ENCODE data around the gene CFAP299. TPM values are rescaled to one million over a fixed set of nuclear protein-coding genes. Genes with fewer than 3 reads are reported as not detected.

Gene CFAP299
- total RNA-seq, 4 donors from 2014 or later: not detected

DNA sequence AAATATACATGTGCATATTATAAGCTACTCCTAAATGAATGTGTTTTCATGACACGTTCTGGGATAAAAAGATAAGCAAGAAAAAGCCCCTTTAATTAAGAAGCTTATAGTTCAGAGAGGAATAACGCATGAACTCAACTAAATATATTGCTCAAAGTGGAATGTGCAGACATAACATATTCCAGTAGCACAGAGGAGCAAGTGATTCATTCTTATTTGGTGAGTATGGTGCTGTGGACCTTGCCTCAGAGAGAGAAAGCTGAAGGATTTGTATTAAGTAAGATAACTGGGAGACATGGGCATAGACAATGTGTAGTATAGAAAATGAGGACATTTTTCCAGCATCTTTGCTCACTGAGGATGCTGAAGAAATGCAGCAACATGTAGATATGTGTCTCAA lies 76.8 kb downstream of the CFAP299 start:
- Histone ChIP-seq H3K27me3 (no peaks in the 10 kb centered on the region), H3K4me1 (no peaks in the 10 kb centered on the region), H3K36me3 (no peaks in the 10 kb centered on the region), H3K27ac (no peak overlapping the region), H3K4me3 (no peak overlapping the region), H3K9me3 (no peaks in the 10 kb centered on the region)
- no peak for DNase-seq (ENCODE audit: low spot score in 2 of 2)
- TF ChIP-seq, protein P1, sequence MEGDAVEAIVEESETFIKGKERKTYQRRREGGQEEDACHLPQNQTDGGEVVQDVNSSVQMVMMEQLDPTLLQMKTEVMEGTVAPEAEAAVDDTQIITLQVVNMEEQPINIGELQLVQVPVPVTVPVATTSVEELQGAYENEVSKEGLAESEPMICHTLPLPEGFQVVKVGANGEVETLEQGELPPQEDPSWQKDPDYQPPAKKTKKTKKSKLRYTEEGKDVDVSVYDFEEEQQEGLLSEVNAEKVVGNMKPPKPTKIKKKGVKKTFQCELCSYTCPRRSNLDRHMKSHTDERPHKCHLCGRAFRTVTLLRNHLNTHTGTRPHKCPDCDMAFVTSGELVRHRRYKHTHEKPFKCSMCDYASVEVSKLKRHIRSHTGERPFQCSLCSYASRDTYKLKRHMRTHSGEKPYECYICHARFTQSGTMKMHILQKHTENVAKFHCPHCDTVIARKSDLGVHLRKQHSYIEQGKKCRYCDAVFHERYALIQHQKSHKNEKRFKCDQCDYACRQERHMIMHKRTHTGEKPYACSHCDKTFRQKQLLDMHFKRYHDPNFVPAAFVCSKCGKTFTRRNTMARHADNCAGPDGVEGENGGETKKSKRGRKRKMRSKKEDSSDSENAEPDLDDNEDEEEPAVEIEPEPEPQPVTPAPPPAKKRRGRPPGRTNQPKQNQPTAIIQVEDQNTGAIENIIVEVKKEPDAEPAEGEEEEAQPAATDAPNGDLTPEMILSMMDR (IDR thresholded peaks at IDR 0.05): no peak
- TF ChIP-seq POLR2AphosphoS5 (IDR thresholded peaks at IDR 0.05): no peak
- TF ChIP-seq EP300 (IDR thresholded peaks at IDR 0.05): no peak
- no peak for TF ChIP-seq POLR2A (IDR thresholded peaks at IDR 0.05)
- 80% methylated on average over 2 of the region's 2 CpGs for WGBS

DNA sequence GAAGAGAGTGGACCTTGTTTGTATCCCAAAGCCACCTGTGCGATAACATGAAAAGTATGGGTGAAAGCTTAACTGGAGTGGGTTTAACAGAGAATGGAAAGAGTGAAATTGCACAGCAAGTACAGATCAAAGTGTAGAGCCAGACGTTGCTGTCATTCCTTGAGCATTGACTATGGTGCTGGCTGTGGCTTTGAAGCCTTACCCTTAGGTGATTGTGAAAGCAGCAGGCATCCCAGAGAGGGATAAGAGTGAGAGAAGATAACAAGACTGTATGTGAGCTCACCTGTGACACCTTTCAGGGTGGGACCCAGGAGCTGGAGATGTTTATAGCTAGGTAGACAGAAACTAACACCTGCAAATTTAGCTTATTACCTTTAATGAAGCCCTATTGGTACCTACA lies 77.6 kb downstream of the CFAP299 start:
- H3K36me3 ChIP-seq: no peaks in the 10 kb centered on the region
- 13% methylated on average over 2 of the region's 2 CpGs for WGBS
- no peaks in the 10 kb centered on the region for H3K27me3 ChIP-seq
- no peak for TF ChIP-seq EP300 (IDR thresholded peaks at IDR 0.05)
- TF ChIP-seq POLR2A (IDR thresholded peaks at IDR 0.05): no peak
- TF ChIP-seq, protein P1 (IDR thresholded peaks at IDR 0.05): no peak
- TF ChIP-seq POLR2AphosphoS5 (IDR thresholded peaks at IDR 0.05): no peak
- H3K4me3 ChIP-seq: no peak overlapping the region
- no peak overlapping the region for H3K27ac ChIP-seq
- DNase-seq (ENCODE audit: low spot score in 2 of 2): no peak
- H3K9me3 ChIP-seq: no peaks in the 10 kb centered on the region
- H3K4me1 ChIP-seq: no peaks in the 10 kb centered on the region

DNA sequence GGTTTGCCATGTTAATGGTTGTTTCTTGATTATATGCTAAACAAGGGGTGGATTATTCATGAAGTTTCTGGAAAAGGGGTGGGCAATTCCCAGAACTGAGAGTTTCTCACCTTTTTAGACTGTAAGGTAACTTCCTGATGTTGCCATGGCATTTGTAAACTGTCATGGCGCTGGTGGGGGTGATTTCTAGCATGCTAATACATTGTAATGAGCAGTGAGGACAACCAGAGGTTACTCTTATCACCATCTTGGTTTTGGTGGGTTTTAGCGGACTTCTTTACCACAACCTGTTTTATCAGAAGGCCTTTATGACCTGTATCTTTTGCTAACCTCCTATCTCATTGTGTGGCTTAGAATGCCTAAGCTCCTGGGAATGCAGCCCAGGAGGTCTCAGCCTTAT lies 81.5 kb downstream of the CFAP299 start:
- no peak overlapping the region for H3K4me3 ChIP-seq
- H3K36me3 ChIP-seq: no peaks in the 10 kb centered on the region
- H3K27me3 ChIP-seq: no peaks in the 10 kb centered on the region
- no peak overlapping the region for H3K27ac ChIP-seq
- no peak for DNase-seq (ENCODE audit: low spot score in 2 of 2)
- no peak for TF ChIP-seq EP300 (IDR thresholded peaks at IDR 0.05)
- TF ChIP-seq, protein P1 (IDR thresholded peaks at IDR 0.05): no peak
- TF ChIP-seq POLR2A (IDR thresholded peaks at IDR 0.05): no peak
- TF ChIP-seq POLR2AphosphoS5 (IDR thresholded peaks at IDR 0.05): no peak
- H3K9me3 ChIP-seq: no peaks in the 10 kb centered on the region
- WGBS: 94% methylated on average over 2 of the region's 2 CpGs
- no peaks in the 10 kb centered on the region for H3K4me1 ChIP-seq

DNA sequence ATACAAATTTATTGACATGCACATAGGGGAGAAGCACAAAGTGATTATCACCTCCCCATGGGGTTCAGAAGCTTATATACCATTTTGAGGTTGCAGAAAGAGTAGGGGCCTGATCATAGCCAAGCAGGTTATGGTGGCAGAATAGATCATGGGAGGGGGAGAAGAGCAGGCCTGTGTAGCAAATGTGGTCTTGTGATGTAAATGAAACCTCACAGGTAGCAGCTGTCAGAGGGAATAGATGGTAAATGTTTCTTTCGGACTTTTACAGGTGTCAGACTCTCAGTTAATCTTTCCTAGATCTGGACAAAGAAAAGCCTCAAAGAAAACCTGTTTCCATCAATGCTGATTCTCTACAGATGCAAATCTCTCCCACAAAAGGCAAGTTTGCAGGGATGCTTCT lies 84.4 kb downstream of the CFAP299 start:
- TF ChIP-seq POLR2AphosphoS5 (IDR thresholded peaks at IDR 0.05): no peak
- TF ChIP-seq EP300 (IDR thresholded peaks at IDR 0.05): no peak
- TF ChIP-seq, protein P1 (IDR thresholded peaks at IDR 0.05): no peak
- TF ChIP-seq POLR2A (IDR thresholded peaks at IDR 0.05): no peak
- Histone ChIP-seq H3K4me3 (no peak overlapping the region), H3K9me3 (no peaks in the 10 kb centered on the region), H3K4me1 (no peaks in the 10 kb centered on the region), H3K27ac (no peak overlapping the region), H3K36me3 (no peaks in the 10 kb centered on the region), H3K27me3 (no peaks in the 10 kb centered on the region)
- DNase-seq (ENCODE audit: low spot score in 2 of 2): no peak
- 64% methylated on average over 1 of the region's 1 CpG for WGBS

DNA sequence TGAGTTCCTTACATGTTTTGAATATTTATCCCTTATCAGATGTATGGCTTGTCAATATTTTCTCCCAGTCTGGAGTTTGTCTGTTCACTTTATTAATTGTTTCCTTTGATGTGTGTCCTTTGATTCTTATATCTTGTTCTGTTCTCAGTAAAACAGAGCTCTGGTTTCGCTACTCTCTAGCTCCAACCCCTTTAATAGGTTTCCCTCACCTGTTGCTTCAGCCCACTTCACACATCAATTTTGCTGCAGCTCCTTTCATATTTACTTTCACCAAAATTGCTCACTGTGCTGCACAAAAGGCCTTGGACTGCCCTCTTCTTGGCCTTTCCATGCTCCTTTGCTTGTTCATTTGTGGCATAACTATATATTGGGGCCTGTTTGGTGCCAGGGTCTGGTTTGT lies 85.1 kb downstream of the CFAP299 start:
- Histone ChIP-seq H3K27me3 (no peaks in the 10 kb centered on the region), H3K4me3 (no peak overlapping the region), H3K9me3 (no peaks in the 10 kb centered on the region), H3K36me3 (no peaks in the 10 kb centered on the region), H3K4me1 (no peaks in the 10 kb centered on the region), H3K27ac (no peak overlapping the region)
- no peak for TF ChIP-seq POLR2A (IDR thresholded peaks at IDR 0.05)
- TF ChIP-seq, protein P1 (IDR thresholded peaks at IDR 0.05): no peak
- no peak for TF ChIP-seq POLR2AphosphoS5 (IDR thresholded peaks at IDR 0.05)
- no peak for TF ChIP-seq EP300 (IDR thresholded peaks at IDR 0.05)
- 94% methylated on average over 1 of the region's 1 CpG for WGBS
- DNase-seq (ENCODE audit: low spot score in 2 of 2): no peak
